ENCODE measurements around the gene ALDH1A1. TPM values are rescaled to one million over a fixed set of nuclear protein-coding genes. Genes with fewer than 3 reads are reported as not detected.

ALDH1A1 gene
- total RNA-seq, 1 experiment from 2014 or later: 1.9 TPM

GRCh38 chr9:72945391-72945790 lies 7.5 kb downstream of the ALDH1A1 start (continued):
- no peak for TF ChIP-seq ATF2 (CRISPR knock-in tag; IDR thresholded peaks at IDR 0.05; ENCODE audit: borderline replicate concordance, low read depth)

GRCh38 chr9:72943844-72944462 lies 8.9 kb downstream of the ALDH1A1 start:
- DNase-seq (ENCODE audit: low spot score) (no peak), ATAC-seq (no peak)
- POLR2A ChIA-PET: no interaction called here
- H3K27ac Mint-ChIP-seq: no peak overlapping the region
- peaks cover 4% of the 10 kb centered on the region; the same call in 1 of the 2 replicates for H3K4me1 Mint-ChIP-seq
- H3K9me3 Mint-ChIP-seq: no peaks in the 10 kb centered on the region
- TF ChIP-seq AR (CRISPR knock-in tag; IDR thresholded peaks at IDR 0.05) (no peak), ZNF416 (CRISPR knock-in tag; IDR thresholded peaks at IDR 0.05) (no peak), ATF2 (CRISPR knock-in tag; IDR thresholded peaks at IDR 0.05; ENCODE audit: borderline replicate concordance, low read depth) (no peak), ZNF219 (CRISPR knock-in tag; IDR thresholded peaks at IDR 0.05; ENCODE audit: borderline replicate concordance) (no peak), ZNF425 (CRISPR knock-in tag; conservative IDR thresholded peaks at IDR 0.05) (no peak), IRF1 (CRISPR knock-in tag; IDR thresholded peaks at IDR 0.05) (no peak), CBFB (CRISPR knock-in tag; IDR thresholded peaks at IDR 0.05; ENCODE audit: low read depth) (no peak), GABPB1 (CRISPR knock-in tag; IDR thresholded peaks at IDR 0.05) (no peak), ZBTB43 (CRISPR knock-in tag; IDR thresholded peaks at IDR 0.05) (no peak), RELA (CRISPR knock-in tag; IDR thresholded peaks at IDR 0.05; ENCODE audit: borderline replicate concordance) (no peak), KAT7 (CRISPR knock-in tag; IDR thresholded peaks at IDR 0.05; ENCODE audit: borderline replicate concordance) (no peak), CREB1 (CRISPR knock-in tag; IDR thresholded peaks at IDR 0.05) (no peak), ZNF423 (CRISPR knock-in tag; IDR thresholded peaks at IDR 0.05) (no peak), NFATC4 (CRISPR knock-in tag; IDR thresholded peaks at IDR 0.05) (no peak), RORB (CRISPR knock-in tag; IDR thresholded peaks at IDR 0.05) (no peak), PRRX2 (CRISPR knock-in tag; IDR thresholded peaks at IDR 0.05) (no peak)
- H3K36me3 Mint-ChIP-seq: no peaks in the 10 kb centered on the region
- H3K4me3 Mint-ChIP-seq: no peak overlapping the region
- no peaks in the 10 kb centered on the region for H3K27me3 Mint-ChIP-seq (ENCODE audit: low read depth)
- CTCF ChIA-PET: no interaction called here
